CD4-positive, alpha-beta T cell treated with Interferon gamma for 1 hour (primary cell): Measurements from ENCODE around the gene IFT27.

Experiments used
- DNase-seq: peaks from one replicate; pipeline ENCODE4 v3.0.0-alpha.2; 2020

IFT27 gene

GRCh38 chr22:36796552-36797175, 20.7 kb upstream of the IFT27 start:
- no peak for DNase-seq

GRCh38 chr22:36795633-36796032, 19.7 kb upstream of the IFT27 start:
- DNase-seq = no peak

GRCh38 chr22:36790648-36791047, 14.7 kb upstream of the IFT27 start:
- no peak for DNase-seq

- no peak for DNase-seq
These were observed 11.5 kb upstream of the IFT27 start for GRCh38 chr22:36787204-36787988.

GRCh38 chr22:36783743-36784142, 7.8 kb upstream of the IFT27 start:
- no peak for DNase-seq

DNA sequence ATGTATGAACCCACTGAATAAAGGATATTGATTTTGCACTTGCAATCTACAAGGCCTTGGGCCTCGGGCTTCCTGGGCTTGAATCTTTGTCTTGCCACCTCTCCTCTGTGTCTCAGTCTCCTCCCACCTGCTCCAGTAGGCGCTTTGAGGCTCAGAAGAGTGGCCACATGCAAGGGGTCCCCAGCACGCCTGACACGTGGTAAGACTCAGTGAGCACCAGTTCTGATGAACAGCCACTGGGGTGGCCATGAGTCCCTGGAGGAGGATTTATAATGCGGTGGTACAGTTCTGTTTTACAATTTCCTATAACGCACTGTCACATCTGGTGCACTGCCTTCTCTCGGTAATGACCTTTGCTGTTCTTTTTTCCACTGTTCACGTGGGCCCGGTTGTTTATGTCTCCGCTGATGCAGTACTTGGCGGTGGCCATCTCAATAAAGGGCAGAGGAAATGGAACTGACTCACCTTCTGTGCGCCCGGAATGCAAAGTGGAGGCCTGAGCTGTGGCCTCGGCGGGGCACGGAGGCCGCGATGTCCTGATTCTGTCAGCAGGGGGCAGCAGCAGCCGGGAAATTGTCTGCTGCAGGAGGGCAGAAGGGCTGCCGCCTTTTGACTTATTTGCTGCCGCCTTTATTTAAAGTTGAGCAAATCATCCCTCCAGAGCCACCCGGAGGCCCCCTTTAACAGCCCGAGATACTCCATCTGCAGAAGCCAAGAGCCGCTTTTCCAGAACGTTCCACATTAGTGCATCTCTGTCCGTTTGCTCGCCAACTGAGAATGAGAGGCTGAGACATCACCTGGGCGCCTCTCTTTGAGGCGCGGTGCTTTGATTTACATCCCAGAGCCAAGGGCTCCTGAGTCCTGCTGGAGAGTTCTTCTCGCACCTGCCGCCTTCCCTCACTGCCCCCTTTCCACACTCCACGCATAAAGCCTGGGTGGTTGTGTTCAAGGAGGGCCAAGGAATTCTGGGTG, 6.0 kb upstream of the IFT27 start:
- peak; percentile 81 for DNase-seq

DNA sequence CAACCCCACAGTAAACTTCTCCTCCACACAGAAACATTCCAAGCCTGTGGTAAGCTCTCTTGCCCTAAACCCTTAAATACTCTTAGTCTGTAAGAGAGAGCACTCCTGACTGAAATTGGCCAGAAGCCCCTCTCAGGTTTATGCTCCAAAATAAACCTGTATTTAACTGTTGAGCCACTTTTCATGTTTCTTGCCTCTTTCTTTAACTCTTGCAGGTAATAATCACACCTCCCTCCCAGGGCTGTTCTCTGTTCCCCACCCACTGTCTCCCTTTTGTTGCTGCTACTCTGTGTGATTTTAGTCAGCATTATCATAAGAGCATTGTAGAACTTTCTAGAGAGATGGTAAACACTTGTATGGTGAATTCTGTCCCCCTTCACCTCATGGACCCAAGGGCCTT, 2.1 kb upstream of the IFT27 start:
- DNase-seq = no peak

DNA sequence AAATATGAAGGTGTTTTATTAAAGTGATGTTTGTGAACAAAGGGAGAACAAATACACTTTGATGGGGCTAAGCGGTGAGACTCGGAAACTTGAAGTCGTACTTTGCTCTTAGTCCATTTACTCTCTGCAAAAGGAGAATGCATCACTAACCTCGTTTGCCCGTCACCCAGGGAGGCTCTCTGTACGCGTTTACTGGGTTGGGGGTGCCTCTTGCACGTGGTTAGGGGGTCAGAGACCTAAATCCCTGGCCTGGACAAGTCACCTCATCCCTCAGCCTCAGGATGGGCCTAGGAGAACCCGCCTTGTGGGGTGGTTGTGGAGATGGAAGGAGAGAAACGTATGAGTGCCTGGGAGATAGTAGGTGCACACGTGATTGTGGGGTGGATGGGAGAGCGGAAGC, 803 bp upstream of the IFT27 start:
- DNase-seq = no peak

DNA sequence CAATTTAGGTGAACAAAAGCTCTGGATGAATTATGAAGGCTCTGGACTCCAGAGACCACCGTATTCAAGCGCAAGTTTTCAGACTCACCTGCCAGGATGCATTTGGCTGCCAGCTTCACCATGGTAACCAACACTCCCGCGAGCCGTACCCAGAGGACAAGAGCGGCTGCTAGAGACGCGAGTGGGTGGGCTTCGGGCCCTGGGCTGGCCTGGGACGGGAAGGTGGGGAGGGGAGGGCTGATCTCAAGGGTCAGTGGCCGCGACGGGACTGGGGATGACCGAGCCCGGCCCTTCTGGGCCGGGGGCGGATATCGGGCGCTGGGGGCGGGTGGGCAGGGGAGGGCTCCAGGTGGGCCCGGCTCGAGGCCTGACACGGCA, 344 bp downstream of the IFT27 start:
- DNase-seq = peak; percentile 49

DNA sequence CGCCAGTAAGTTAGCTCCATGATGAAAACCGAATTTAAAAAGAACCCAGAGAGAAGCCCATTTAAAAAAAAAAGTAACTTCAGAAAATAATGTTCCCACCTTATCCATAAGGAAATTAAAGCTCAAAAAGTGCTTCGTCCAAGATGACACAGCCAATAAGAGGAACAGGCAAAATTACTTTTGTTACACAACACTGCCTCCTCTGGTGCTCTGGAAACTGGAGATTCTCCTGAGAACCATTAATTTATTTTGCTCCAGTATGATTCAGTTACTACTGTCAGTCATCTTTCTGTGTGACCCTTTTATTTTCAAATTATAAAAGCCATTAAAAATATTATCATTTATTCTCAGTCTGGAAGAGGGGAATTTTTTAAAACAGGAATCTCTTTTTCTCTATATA, 2.0 kb downstream of the IFT27 start:
- no peak for DNase-seq

GRCh38 chr22:36772451-36772850, 3.5 kb downstream of the IFT27 start:
- no peak for DNase-seq

DNA sequence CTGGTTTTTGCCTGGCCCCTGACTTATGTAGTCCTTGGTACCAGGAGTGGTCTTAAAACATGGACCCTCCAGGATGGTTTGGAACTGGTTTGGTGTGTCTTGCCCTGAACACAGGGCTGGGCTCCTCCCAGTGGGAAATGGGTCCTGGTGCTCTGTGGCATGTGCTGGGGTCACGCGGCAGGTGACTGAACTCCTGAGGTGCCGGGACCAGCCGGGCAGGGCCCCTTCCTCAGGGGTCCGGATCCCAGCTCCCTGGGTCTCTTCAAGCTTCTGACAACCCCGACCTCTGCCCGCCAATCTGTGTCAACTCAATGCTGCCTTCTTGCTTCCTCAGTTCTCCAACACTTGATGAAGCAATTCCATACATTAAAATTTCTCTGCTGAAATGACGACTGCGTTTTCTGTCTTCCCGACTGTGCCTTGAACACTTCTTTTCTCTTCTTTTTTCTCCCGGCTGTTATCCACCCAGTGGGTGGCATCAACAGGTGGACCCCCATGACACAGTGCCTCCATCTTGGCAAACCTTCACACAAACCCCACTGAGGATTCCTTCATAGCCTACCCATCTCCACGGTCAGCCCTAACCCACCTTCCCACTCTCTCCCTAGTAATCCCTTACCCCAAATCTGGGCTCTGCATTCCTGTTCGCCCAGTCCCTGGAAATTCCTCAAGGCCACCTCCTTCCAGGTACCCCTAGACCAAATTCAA, 4.4 kb downstream of the IFT27 start:
- no peak for DNase-seq

DNA sequence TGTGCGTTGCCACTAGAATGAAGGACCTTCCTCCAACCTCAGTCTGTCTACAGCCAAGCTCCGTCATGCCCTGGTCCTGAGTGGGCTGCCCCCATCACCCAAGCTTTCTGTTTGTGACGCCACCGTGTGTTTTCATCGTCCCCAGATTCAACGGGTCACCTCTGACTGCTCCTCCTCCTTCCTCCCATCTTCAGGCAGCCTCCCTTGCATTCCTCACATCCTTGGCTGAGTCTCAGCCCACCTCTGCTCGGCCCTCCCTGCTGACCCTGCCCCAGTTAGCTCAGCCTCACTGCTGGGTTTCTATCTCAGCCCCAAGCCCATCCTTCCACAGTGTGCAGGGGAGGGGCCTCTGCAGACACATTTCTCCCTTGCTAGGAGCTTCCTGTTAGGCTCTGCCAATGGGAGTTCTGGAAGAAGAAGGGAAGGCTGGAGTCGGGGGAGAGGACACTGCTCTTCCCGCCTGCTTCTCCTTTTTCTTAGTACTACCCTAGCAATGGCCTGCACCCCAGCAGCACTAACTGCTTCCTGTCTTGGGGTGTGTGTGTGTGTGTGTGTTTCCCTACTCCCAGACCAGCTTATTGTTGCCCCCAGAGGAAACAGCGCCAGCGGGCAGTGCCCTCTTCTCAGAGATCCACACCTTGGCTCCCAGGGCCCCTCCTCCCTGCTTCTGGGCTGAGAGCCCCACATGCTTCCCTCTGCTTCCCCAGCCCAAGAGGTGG, 5.2 kb downstream of the IFT27 start:
- DNase-seq = no peak

DNA sequence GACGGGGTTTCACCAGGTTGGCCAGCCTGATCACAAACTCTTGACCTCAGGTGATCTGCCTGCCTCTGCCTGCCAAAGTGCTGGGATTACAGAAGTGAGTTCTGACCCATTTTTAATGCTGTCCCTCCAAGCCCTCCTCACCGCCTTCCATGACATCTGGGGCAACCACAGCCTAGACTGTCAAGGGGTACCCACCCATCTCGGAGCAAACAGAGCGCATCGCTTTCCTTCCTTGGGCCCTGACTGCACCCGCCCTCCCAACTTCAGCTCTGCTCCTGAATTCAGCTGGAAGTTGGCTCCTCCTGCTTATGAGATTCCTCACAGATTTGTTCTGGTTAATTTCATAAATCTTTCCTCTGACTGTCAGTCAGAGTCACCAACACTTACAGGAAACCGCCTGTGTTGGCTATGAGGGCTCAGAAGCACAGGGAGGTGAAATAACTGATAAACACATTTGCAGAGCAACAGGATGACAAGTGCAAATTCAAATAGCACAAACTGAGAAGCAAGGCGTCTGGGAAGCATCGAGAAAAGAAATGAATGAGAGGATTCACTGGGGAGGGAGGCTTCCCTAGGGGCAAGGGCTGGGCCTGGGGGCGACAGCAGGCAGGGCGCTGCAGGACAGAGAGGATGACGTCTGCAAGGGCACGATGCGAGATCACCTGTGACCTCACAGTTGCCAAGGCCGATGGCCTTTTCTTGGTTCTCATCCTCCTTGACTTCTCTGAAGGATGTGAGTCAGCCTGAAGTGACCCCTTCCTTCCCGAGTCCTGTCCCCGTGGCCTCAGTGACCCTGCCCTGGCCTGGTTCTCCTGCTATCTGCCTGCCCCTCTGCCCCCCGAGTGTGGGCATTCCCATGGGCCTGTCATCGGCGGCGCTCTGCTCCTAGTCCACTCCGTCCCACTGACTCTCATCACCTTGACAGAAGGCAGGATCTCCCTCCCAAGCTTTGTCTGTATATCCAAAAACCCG, 6.1 kb downstream of the IFT27 start:
- no peak for DNase-seq

DNA sequence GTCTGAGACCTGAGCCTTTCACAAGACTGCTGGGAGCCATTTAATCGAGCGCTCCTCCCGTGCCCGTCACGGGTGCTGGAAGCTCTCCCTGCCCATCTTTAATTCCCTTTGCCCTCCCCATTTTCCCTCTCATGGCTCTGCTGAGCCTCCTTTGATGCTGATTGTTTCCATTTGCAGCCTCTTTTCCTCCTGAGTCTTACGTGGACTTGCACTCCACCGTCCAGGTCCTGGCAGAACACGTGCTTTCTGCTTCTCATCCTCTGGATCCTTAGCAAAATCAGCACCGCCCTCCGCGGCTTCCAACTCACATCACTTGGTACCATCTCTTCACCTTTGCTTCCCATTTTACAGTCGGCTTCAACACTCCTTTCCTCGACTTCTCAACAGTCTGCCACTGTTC, 7.3 kb downstream of the IFT27 start:
- DNase-seq = no peak

DNA sequence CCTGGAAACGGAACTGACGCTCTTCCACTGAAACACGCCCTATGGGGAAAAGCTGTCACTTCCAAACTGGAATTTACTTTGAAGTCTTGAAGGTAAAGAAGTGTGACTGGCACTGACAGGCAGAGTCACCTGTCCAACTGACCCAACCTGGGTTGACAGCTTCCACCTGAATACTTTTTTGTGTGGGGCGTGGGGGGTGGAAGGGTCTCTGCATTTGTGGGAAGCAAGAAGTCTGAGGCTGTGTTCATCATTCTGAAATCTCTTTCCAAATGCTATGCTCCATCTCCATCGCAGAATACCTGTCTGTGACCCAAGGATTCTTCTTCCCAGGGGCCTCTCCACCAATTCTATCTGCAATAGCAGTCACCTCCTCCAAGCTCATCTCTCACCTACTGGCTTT, 7.8 kb downstream of the IFT27 start:
- no peak for DNase-seq

DNA sequence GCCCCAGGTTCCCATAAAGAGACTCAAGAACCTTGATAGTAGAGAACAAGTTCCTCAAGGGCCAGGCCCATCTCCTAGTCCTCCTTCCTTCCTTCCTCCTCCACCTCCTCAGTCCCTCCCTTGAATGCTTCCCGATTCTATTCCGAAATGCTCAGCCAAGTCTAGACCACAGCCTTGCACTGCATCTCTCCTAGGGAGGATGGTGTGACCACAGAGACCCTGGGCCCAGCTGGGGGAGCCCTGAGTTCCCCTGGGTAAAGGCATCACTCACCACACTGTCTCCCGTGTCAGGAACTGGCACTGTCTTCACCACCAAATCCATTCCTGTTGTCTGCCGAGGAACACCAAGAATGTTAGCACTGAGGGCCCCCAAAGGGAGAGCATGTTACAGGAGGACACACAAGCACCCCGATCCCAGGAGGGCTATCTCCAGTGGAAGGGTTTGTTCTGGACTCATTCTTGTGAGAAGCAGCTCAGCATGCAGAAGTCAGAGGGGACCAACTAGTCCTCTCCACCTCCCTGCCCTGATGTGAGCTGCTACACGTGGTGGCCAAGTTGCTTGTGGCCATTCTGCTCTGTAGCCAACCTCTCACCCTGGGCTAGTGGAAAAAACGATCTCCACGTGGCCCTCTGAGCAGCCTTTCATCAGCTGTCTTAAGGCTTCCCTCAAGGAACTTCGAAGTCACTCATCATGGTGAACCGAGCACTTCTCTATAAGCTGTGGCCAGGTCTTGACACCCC, 8.7 kb downstream of the IFT27 start:
- no peak for DNase-seq

- DNase-seq = no peak
These were observed 9.9 kb downstream of the IFT27 start for GRCh38 chr22:36765943-36766450.

- no peak for DNase-seq
These were observed 10.6 kb downstream of the IFT27 start for GRCh38 chr22:36765131-36765942.
